ENCODE results near the gene LRRC41. TPM values are rescaled to one million over a fixed set of nuclear protein-coding genes. Genes with fewer than 3 reads are reported as not detected.
"Not testable (repeated sequence)": the region's sequence is repeated elsewhere in the genome, so short reads cannot be mapped to it uniquely, and the experiment has no call there.

LRRC41 gene
- total RNA-seq, 1 experiment from 2014 or later: 38.1 TPM

DNA sequence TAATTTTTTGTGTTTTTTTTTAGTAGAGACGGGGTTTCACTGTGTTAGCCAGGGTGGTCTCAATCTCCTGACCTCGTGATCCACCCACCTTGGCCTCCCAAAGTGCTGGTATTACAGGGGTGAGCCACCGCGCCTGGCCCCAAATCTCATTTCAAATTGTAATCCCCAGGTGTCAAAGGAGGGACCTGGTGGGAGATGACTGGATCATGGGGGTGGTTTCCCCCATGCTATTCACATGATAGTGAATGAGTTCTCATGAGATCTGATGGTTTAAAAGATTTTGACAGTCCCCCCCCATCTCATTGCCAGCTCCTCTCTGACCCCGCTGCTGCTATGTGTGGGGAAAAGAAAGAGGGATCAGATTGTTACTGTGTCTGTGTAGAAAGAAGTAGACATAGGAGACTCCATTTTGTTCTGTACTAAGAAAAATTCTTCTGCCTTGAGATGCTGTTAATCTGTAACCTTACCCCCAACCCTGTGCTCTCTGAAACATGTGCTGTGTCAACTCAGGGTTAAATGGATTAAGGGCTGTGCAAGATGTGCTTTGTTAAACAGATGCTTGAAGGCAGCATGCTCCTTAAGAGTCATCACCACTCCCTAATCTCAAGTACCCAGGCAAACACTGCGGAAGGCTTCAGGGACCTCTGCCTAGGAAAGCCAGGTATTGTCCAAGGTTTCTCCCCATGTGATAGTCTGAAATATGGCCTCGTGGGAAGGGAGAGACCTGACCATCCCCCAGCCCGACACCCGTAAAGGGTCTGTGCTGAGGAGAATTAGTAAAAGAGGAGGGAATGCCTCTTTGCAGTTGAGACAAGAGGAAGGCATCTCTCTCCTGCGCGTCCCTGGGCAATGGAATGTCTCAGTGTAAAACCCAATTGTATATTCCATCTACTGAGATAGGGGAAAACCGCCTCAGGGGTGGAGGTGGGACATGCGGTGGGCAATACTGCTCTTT is 16.8 kb upstream of the LRRC41 start:
- H3K4me2 ChIP-seq (ENCODE audit: low read length); H4K20me1 ChIP-seq (ENCODE audit: insufficient read depth); DNase-seq (ENCODE audit: low read depth, low spot score); BruUV-seq (replicated peaks); H3K79me2 ChIP-seq (ENCODE audit: insufficient read depth, low read length); H3K9me2 ChIP-seq (ENCODE audit: insufficient read depth); H3K4me3 ChIP-seq (replicated peaks in 1 of 2; ENCODE audit: low read depth in 1 of 2, low read length in 2 of 2); intact Hi-C loops (cut with micrococcal nuclease); H3K9ac ChIP-seq (ENCODE audit: low read length); POLR2A ChIA-PET; H3K36me3 ChIP-seq (ENCODE audit: control insufficient read depth in 1 of 2, insufficient read depth in 2 of 2, low read length in 2 of 2); ATAC-seq; H2AFZ ChIP-seq (ENCODE audit: low read depth, low read length, poor library complexity, severe bottlenecking); CTCF ChIA-PET; RAD21 ChIA-PET (ENCODE audit: low non-redundant PET in 1 of 2, low total read pairs in 2 of 2, uncharacterized antibody in 2 of 2, unreplicated experiment in 2 of 2); H3K4me1 ChIP-seq (ENCODE audit: control insufficient read depth in 1 of 2, insufficient read depth in 2 of 2, low read length in 2 of 2); H3K9me3 ChIP-seq (ENCODE audit: control insufficient read depth in 1 of 2, insufficient read depth in 1 of 2, low read depth in 1 of 2, low read length in 2 of 2); H3K27me3 ChIP-seq (ENCODE audit: insufficient read depth, low read length); H3K27ac ChIP-seq (ENCODE audit: low read depth, low read length): not testable (repeated sequence)

GRCh38 chr1:46319301-46319700 is 15.9 kb upstream of the LRRC41 start:
- peaks cover 9 to 13% of the 10 kb centered on the region in 2 experiments; a peak in 3 of 4 replicates for H3K36me3 ChIP-seq (ENCODE audit: control insufficient read depth in 1 of 2, insufficient read depth in 2 of 2, low read length in 2 of 2)
- H3K4me2 ChIP-seq (ENCODE audit: low read length); H3K27me3 ChIP-seq (ENCODE audit: insufficient read depth, low read length); H3K4me3 ChIP-seq (replicated peaks in 1 of 2; ENCODE audit: low read depth in 1 of 2, low read length in 2 of 2); ATAC-seq; H3K9ac ChIP-seq (ENCODE audit: low read length); DNase-seq (ENCODE audit: low read depth, low spot score); BruUV-seq (replicated peaks); H3K79me2 ChIP-seq (ENCODE audit: insufficient read depth, low read length); H2AFZ ChIP-seq (ENCODE audit: low read depth, low read length, poor library complexity, severe bottlenecking); H3K4me1 ChIP-seq (ENCODE audit: control insufficient read depth in 1 of 2, insufficient read depth in 2 of 2, low read length in 2 of 2); POLR2A ChIA-PET; RAD21 ChIA-PET (ENCODE audit: low non-redundant PET in 1 of 2, low total read pairs in 2 of 2, uncharacterized antibody in 2 of 2, unreplicated experiment in 2 of 2); H3K9me3 ChIP-seq (ENCODE audit: control insufficient read depth in 1 of 2, insufficient read depth in 1 of 2, low read depth in 1 of 2, low read length in 2 of 2); H3K27ac ChIP-seq (ENCODE audit: low read depth, low read length); CTCF ChIA-PET; H3K9me2 ChIP-seq (ENCODE audit: insufficient read depth); intact Hi-C loops (cut with micrococcal nuclease); H4K20me1 ChIP-seq (ENCODE audit: insufficient read depth): not testable (repeated sequence)
